ENCODE data around the gene DNM3.

DNM3 gene

GRCh38 chr1:172140591-172140990 is 299.3 kb downstream of the DNM3 start:
- DNase-seq (ENCODE audit: low spot score): no peak

GRCh38 chr1:172141341-172141881 is 300.1 kb downstream of the DNM3 start:
- DNase-seq (ENCODE audit: low spot score): no peak

DNA sequence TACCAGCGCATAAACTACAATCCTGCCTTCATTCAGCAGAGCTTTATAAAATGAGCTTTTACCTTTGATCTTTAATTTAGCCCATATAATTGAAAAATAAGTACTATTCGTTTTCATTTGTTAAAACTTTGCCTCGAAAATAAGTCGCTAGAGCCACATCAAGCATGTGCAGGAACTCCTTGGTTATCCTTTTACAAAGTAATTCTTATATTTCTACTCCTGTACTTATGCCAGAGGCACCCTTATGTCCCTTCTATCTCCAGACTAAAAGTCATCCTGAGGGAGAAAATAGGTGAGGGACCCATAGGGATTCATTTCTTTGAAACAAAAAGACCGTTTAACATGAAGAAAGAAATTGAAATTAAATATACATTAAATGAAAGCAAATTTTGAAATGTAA is 301.0 kb downstream of the DNM3 start:
- no peak for DNase-seq (ENCODE audit: low spot score)

DNA sequence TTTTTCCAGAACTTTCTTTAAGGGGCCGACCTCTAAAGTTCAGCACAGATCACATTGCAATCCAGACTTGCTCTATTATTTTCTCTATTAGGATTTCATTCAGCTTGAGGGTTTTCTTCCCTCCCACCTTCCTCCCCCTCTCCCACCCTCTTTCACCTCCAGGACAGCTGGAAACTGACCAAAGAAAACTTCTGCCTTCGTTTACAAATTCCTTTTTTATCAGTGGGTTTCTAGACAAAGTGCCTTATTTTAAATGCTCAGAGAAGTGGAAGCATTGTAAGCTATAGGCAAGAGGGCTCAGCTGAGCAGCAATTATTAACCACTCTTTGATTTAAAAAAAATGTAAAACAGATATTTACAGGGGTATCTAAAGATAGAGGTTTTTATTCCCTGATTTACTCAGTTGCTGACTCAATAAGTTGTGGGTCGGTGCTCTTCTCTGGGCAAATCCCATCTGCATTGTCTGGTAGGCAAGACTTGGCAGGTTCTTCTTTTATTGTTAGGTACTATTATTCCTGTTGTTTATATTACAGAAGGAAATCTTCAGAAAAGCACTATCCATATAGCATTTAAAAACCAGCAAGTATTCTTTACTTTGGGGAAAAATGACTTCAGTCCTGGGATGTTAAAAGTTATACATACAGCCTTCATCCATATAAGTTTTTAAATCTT is 302.2 kb downstream of the DNM3 start:
- no peak for DNase-seq (ENCODE audit: low spot score)

GRCh38 chr1:172144445-172145061 is 303.3 kb downstream of the DNM3 start:
- no peak for DNase-seq (ENCODE audit: low spot score)

- DNase-seq (ENCODE audit: low spot score): no peak
Observed at GRCh38 chr1:172145231-172145651, 303.9 kb downstream of the DNM3 start.

DNA sequence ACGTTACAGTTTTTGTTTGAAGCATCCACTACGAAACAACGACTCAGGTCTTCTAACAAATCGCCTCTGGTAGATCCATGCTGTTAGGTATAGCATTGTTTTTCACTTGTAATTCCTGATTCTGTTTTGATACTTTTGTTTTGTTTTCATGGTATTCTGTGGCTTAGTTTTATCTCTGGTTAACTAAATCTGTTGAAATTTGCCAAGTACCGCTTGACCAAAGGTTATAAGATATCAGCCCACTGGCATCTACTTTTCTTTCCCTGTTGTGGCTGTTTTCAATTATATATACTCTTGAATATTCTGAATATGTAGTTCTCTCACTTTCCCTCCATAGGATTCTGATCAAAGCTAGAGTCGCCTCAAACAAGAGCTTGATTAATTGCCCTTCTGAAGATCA is 304.4 kb downstream of the DNM3 start:
- DNase-seq (ENCODE audit: low spot score): no peak

DNA sequence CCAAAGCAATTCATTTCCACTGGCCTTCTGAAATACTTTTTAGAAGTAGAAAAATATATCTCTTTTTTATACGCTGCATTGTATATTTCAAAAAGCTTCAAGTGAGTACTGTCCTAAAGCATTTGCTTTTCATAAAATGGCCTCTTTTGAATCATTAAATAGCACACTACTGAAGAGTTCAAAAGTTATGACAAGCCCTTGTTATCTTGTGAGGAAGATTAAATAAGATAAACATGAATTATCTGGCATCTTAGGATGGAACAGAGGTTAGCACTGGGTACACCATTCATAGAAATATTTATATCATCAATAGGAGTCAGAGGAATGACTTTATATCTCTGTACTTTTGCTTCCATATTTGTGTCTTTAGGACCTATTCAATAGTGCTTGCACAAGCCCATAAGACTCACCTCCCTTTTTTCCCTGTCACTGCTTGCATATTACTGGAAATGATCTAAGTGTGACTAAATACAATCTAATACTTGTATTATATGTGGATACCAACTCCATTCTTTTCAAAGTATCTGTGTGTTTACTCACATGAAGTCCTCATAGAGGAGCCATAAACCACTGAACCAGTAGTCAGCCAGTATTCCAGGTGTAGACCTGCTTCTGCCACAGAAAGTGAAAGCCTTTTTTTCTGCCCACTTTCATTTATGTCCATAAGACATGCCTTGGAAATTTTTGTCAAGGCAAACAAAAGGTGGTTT is 305.0 kb downstream of the DNM3 start:
- DNase-seq (ENCODE audit: low spot score): no peak

- no peak for DNase-seq (ENCODE audit: low spot score)
Observed at GRCh38 chr1:172147541-172147940, 306.2 kb downstream of the DNM3 start.

DNA sequence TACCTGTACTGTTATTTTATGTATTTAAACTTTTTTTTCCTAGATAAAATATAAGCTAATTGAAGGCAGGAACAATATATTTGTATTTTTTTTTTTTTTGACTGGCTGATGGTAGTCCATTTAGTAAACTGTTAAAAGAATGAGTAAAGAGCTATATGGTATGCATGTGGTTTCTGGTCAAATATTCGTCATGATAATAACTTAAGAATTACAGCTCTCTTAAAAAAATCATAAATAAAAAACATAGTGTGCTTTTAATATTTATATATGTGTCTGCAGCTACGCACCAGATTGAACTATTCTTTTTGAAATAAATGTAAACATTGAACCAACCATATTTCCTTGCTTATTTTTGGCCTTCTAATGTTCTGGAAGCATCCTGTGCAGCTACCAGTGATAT is 306.9 kb downstream of the DNM3 start:
- DNase-seq (ENCODE audit: low spot score): no peak

GRCh38 chr1:172148707-172149106 is 307.4 kb downstream of the DNM3 start:
- DNase-seq (ENCODE audit: low spot score): no peak

- DNase-seq (ENCODE audit: low spot score): no peak
Observed at GRCh38 chr1:172149346-172149745, 308.0 kb downstream of the DNM3 start.

DNA sequence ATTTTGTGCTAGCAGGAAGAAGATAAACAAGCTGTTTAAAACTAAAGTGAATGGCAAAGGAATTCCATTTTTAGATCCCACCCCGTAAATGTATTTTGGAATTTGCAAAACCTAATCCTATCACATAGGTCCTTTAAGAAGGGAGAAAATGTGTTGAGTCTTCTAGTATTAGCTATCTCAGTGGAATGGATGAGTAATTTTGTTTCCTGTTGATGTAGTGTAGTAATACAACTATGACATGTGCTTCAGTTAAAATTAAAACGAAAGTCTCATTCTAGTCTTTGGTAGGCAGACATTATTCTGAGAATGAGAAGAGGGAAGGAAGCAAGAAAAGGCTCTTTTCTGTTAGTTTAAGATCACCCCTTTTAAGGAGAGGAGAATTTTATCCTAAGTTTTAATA is 313.3 kb downstream of the DNM3 start:
- peak; percentile 25 for DNase-seq (ENCODE audit: low spot score)

- DNase-seq (ENCODE audit: low spot score): no peak
Observed at GRCh38 chr1:172155766-172156165, 314.5 kb downstream of the DNM3 start.

DNA sequence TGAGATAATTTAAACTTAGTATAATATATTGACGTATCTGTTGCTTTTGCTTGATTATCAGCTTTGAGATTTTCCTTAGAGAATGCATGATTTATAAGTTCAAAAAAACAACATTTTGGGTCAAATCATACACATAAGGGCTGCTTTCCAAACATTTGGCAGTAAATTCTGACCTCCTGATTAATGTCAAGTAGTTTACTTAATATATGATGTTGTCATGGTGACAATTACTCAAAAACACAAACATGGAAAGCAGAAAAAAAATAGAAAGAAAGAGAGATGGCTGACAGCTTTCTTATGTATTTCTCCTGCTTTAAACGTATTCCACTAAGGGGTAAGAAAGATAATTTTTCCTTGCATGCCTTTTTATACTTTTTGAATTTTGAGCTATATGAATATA is 320.9 kb downstream of the DNM3 start:
- DNase-seq (ENCODE audit: low spot score): no peak

DNA sequence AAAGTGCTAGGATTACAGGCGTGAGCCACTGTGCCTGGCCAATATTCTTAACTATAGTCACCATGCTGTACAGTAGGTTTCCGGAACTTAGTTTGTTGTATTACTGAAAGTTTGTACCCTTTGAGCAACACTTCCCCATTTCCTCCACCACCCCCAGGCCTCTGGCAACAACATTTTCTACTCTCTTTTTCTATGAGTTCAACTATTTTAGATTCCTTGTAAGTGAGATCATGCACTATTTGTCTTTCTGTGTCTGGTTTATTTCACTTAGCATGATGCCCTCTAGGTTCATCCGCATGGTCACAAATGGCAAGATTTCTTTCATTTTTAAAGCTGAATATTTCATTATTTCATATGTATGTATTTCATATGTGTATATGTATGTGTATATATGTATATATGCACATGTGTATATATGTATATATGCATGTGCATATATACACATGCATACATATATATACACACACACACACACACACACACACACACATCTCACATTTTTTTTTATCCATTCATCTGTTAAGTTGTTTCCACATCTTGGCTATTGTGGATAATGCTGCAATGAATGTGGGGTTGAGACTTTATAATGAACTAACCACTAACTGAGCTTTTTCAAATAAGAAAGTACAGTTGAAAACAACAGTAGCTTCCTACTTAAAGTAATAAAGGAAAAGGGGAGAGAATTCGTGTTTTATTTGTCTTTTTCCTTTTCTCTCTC is 322.4 kb downstream of the DNM3 start:
- no peak for DNase-seq (ENCODE audit: low spot score)

- no peak for DNase-seq (ENCODE audit: low spot score)
Observed at GRCh38 chr1:172165403-172165802, 324.1 kb downstream of the DNM3 start.

GRCh38 chr1:172167796-172168596 is 326.7 kb downstream of the DNM3 start:
- no peak for DNase-seq (ENCODE audit: low spot score)

- DNase-seq (ENCODE audit: low spot score): no peak
Observed at GRCh38 chr1:172168597-172168872, 327.2 kb downstream of the DNM3 start.

DNA sequence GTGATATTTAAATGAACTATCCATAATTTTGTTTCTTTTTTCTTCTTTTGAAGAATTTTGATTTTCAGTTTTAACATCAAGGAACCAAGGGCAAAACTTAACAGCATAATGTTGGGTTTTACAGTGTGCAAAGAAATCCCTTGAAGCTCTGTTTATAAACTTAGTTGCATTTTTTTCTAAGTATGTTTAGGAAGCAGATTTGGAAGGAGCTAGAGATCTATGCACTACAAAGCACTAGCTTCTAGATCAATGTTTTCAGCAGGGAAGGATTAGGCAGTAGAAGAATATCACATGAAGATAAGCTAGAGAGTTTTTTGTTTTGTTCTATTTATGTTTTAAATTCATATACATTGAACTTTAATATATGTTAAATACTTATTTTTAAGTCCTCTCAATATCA is 328.5 kb downstream of the DNM3 start:
- DNase-seq (ENCODE audit: low spot score): no peak

GRCh38 chr1:172172352-172172831 is 331.1 kb downstream of the DNM3 start:
- no peak for DNase-seq (ENCODE audit: low spot score)

DNA sequence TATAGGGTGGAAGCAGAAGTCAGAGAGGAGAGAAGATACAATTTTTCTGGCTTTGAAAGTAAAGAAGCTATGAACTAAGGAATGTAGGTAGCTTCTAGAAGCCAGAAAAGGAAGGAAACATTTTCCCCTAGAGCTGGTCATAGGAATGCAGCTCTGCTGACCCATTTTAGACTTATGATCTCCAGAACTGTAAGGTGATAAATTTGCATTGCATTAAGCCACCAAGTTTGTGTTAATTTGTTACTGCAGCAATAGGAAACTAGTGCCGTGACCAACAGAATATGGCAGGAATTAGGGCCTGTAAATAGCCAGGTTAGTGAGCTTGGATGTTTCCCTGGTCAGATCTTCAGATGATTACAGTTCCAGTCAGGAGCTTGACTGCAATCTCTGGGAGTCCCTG is 334.9 kb downstream of the DNM3 start:
- no peak for DNase-seq (ENCODE audit: low spot score)
